Endothelial cell of umbilical vein (primary cell): Measurements from ENCODE around the gene HMGXB4. TPM values are rescaled to one million over a fixed set of nuclear protein-coding genes. Genes with fewer than 3 reads are reported as not detected.

Experiments used
- BruUV-seq: library from RNA; stranded (reverse); fragments of 400-500 nt; replicated peaks from 2 replicates; lab custom pipeline; 2021; lab: Mats Ljungman, UMichigan
- CTCF ChIA-PET: fragments of 300-600, 350-600 bp; sonication (Branson Sonifier 250); formaldehyde crosslinking; loops from one replicate; lab custom pipeline; 2021; ENCODE audit warnings: antibody characterized with exemption, inconsistent platforms; lab: Charles Lee
- POLR2A ChIA-PET: fragments of 300-600, 350-600 bp; sonication (Branson Sonifier 250); formaldehyde crosslinking; loops from one replicate; lab custom pipeline; 2021; ENCODE audit warnings: antibody characterized with exemption, inconsistent platforms; lab: Charles Lee
- DNase-seq: peaks from one replicate; pipeline ENCODE4 v3.0.0-alpha.2; 2011; ENCODE audit warnings: low read depth, low spot score
- FAIRE-seq: peaks from 2 replicates; lab custom pipeline; 2011; peaks lifted over from hg19 to GRCh38; lab: Jason Lieb, UNC
- H2AFZ ChIP-seq: 2 replicates; pipeline ENCODE4 v1.6.0; 2012; ENCODE audit warnings: low read depth, low read length, control low read depth, inconsistent platforms
- H3K27ac ChIP-seq: 2 replicates; pipeline ENCODE4 v1.5.1; 2011; ENCODE audit warnings: low read depth, mild to moderate bottlenecking, control low read depth, low read length, moderate library complexity; ENCODE audit not compliant: insufficient read depth
- H3K27me3 ChIP-seq, 2 experiments: 2 replicates each; pipeline versions ENCODE4 v1.6.0 to v1.6.1; 2011; ENCODE audit warnings: low read length in 2 of 2, mixed read lengths in 1 of 2; ENCODE audit not compliant: control insufficient read depth in 2 of 2, insufficient read depth in 2 of 2
- H3K36me3 ChIP-seq, 2 experiments: 2 replicates in 1 of 2; 3 replicates in 1 of 2; pipeline ENCODE4 v1.5.1; 2011; ENCODE audit warnings: low read length in 2 of 2, mild to moderate bottlenecking in 1 of 2, moderate library complexity in 1 of 2; ENCODE audit not compliant: control insufficient read depth in 2 of 2, insufficient read depth in 2 of 2; ENCODE audit errors: extremely low read depth in 1 of 2
- H3K4me1 ChIP-seq: 3 replicates; pipeline ENCODE4 v1.5.1; 2011; ENCODE audit warnings: mild to moderate bottlenecking, low read length; ENCODE audit not compliant: control insufficient read depth, insufficient read depth; ENCODE audit errors: extremely low read depth
- H3K4me2 ChIP-seq: 2 replicates; pipeline ENCODE4 v1.6.1; 2011; ENCODE audit warnings: low read length, control low read depth, mixed read lengths; ENCODE audit not compliant: insufficient read depth
- H3K4me3 ChIP-seq, 3 experiments: fragments of 200-600 bp in 1 of 3; sonication (generic), shearing (Covaris generic) in 1 of 3; replicated peaks in 1 of 3; 2 replicates each; pipeline ENCODE4 v1.5.1; 2011 to 2016; ENCODE audit warnings: control low read depth in 3 of 3, low read length in 3 of 3, mild to moderate bottlenecking in 2 of 3, inconsistent platforms in 1 of 3, low read depth in 1 of 3, moderate library complexity in 1 of 3; ENCODE audit not compliant: insufficient read depth in 1 of 3
- H3K79me2 ChIP-seq: 2 replicates; pipeline ENCODE4 v1.6.0; 2012; ENCODE audit warnings: low read length, inconsistent platforms; ENCODE audit not compliant: control insufficient read depth, insufficient read depth
- H3K9ac ChIP-seq: replicated peaks from 2 replicates; pipeline ENCODE3; 2011; ENCODE audit warnings: low read length, control low read depth; ENCODE audit not compliant: insufficient read depth; ENCODE audit errors: extremely low read depth
- H3K9me1 ChIP-seq: replicated peaks from 3 replicates; pipeline ENCODE4 v1.6.0; 2011; ENCODE audit warnings: mild to moderate bottlenecking, low read length; ENCODE audit not compliant: control insufficient read depth, insufficient read depth; ENCODE audit errors: extremely low read depth
- H3K9me3 ChIP-seq: replicated peaks from 2 replicates; pipeline ENCODE4 v1.5.1; 2012; ENCODE audit warnings: low read length, inconsistent platforms; ENCODE audit not compliant: control insufficient read depth, insufficient read depth
- H4K20me1 ChIP-seq: replicated peaks from 2 replicates; pipeline ENCODE3; 2011; ENCODE audit warnings: mild to moderate bottlenecking, low read length; ENCODE audit not compliant: control insufficient read depth, insufficient read depth; ENCODE audit errors: extremely low read depth
- CTCF ChIP-seq, 2 donors: IDR thresholded peaks; 1 replicate in 1 of 2; 2 replicates in 1 of 2; pipeline ENCODE4 v1.5.1; 2011; ENCODE audit warnings: low read length in 2 of 2, mild to moderate bottlenecking in 2 of 2, moderate library complexity in 2 of 2, control low read depth in 1 of 2, inconsistent platforms in 1 of 2, low read depth in 1 of 2; ENCODE audit not compliant: insufficient read depth in 1 of 2; ENCODE audit errors: extremely low read depth in 1 of 2
- EZH2 ChIP-seq: IDR thresholded peaks from 2 replicates; pipeline ENCODE4 v1.6.1; 2012; ENCODE audit warnings: borderline replicate concordance, low read depth, mild to moderate bottlenecking, moderate library complexity, low read length, inconsistent platforms; ENCODE audit not compliant: severe bottlenecking
- FOS ChIP-seq: IDR thresholded peaks from 2 replicates; pipeline ENCODE4 v1.6.1; 2011; ENCODE audit warnings: mild to moderate bottlenecking, low read length, moderate library complexity, borderline replicate concordance; ENCODE audit not compliant: insufficient read depth
- GATA2 ChIP-seq: IDR thresholded peaks from 2 replicates; pipeline ENCODE4 v1.7.0; 2011; ENCODE audit warnings: low read depth, mild to moderate bottlenecking, moderate library complexity, mixed read lengths, low read length; ENCODE audit not compliant: insufficient read length, insufficient read depth
- JUN ChIP-seq: IDR thresholded peaks from 2 replicates; pipeline ENCODE4 v1.6.1; 2011; ENCODE audit warnings: borderline replicate concordance, low read depth; ENCODE audit not compliant: insufficient read length, insufficient read depth
- MAX ChIP-seq: IDR thresholded peaks from 2 replicates; pipeline ENCODE4 v1.6.1; 2011; ENCODE audit not compliant: insufficient read depth, insufficient read length
- MYC ChIP-seq: IDR thresholded peaks from one replicate; pipeline ENCODE4 v1.6.1; 2011; ENCODE audit warnings: mild to moderate bottlenecking, low read depth, low read length
- POLR2A ChIP-seq: IDR thresholded peaks from 2 replicates; pipeline ENCODE4 v1.6.1; 2012; ENCODE audit warnings: low read depth, mild to moderate bottlenecking, control low read depth, low read length
- POLR2AphosphoS5 ChIP-seq: IDR thresholded peaks from 2 replicates; pipeline ENCODE4 v1.6.1; 2012; ENCODE audit warnings: low read depth, mild to moderate bottlenecking, control low read depth, low read length, moderate library complexity; ENCODE audit not compliant: insufficient read depth
- dilution Hi-C: fragments of 300-500 bp; cut with MboI; formaldehyde crosslinking; loops from one replicate; pipeline ENCODE4 v1.15.0; 2019; ENCODE audit warnings: low sequenced_read_pairs; ENCODE audit not compliant: extremely low pct_ligation_motif_present
- intact Hi-C: fragments of 100-400 bp; cut with micrococcal nuclease; formaldehyde crosslinking; loops from one replicate; pipeline ENCODE4 v1.10.0; 2022
- polyA plus RNA-seq, 4 experiments: library from polyadenylated mRNA; depleted of rRNA in 3 of 4; stranded (reverse) in 3 of 4; unstranded in 1 of 4; fragments of >200 nt; gene quantifications; 2 replicates each; pipeline versions ENCODE4 v1.2.1 to v1.2.3, GENCODE V29; 2011 to 2012; ENCODE audit warnings: missing spikeins in 1 of 4
- total RNA-seq: library from RNA; stranded (reverse); gene quantifications from 2 replicates; pipeline ENCODE4 v1.2.3, GENCODE V29; 2021

Gene HMGXB4
- total and polyA plus RNA-seq, 2 donors (not counting 3 experiments of a cell fraction or from before 2014, with no cell fraction given), result 12.2 to 30.5 TPM

GRCh38 chr22:35343664-35344550 is 86.6 kb downstream of the HMGXB4 start:
- FAIRE-seq (no peak), DNase-seq (no peak)
- H4K20me1 ChIP-seq, result no peaks in the 10 kb centered on the region
- H3K4me1 ChIP-seq, result no peaks in the 10 kb centered on the region
- H3K9me3 ChIP-seq, result no peaks in the 10 kb centered on the region
- CTCF ChIA-PET, result interaction anchor here (0.7 to 1.4 kb wide), 2 partner anchors 8 to 240 kb away, joined by 3 read pairs; no protein-coding TSS in a partner anchor
- POLR2A ChIA-PET, result no interaction called here
- H3K9me1 ChIP-seq, result no peaks in the 10 kb centered on the region
- H3K9ac ChIP-seq, result no peak overlapping the region
- H3K27me3 ChIP-seq, result no peaks in the 10 kb centered on the region
- TSS peak; percentile 8 for BruUV-seq
- dilution Hi-C loops, result no loop called here
- H3K27ac ChIP-seq, result no peak overlapping the region
- no peak overlapping the region for H3K4me2 ChIP-seq
- no peak overlapping the region for H2AFZ ChIP-seq
- no peaks in the 10 kb centered on the region for H3K79me2 ChIP-seq
- intact Hi-C loops, result no loop called here
- TF ChIP-seq JUN (no peak), FOS (no peak), POLR2AphosphoS5 (no peak), EZH2 (no peak), GATA2 (no peak), MAX (no peak), MYC (no peak), POLR2A (no peak), CTCF (IDR thresholded peaks at IDR 0.05; ENCODE audit: extremely low read depth in 1 of 2, insufficient read depth in 1 of 2, low read depth in 1 of 2, low read length in 2 of 2) (no peak)
- peaks cover 0 to 18% of the 10 kb centered on the region in 2 experiments for H3K36me3 ChIP-seq
- no peak overlapping the region for H3K4me3 ChIP-seq
